ENCODE results near the gene CAMK1. TPM values are rescaled to one million over a fixed set of nuclear protein-coding genes. Genes with fewer than 3 reads are reported as not detected.

CAMK1 gene
- total and polyA plus RNA-seq, 2 donors (not counting 1 experiment from before 2014, with no cell fraction given) = 27.7 to 64.2 TPM

DNA sequence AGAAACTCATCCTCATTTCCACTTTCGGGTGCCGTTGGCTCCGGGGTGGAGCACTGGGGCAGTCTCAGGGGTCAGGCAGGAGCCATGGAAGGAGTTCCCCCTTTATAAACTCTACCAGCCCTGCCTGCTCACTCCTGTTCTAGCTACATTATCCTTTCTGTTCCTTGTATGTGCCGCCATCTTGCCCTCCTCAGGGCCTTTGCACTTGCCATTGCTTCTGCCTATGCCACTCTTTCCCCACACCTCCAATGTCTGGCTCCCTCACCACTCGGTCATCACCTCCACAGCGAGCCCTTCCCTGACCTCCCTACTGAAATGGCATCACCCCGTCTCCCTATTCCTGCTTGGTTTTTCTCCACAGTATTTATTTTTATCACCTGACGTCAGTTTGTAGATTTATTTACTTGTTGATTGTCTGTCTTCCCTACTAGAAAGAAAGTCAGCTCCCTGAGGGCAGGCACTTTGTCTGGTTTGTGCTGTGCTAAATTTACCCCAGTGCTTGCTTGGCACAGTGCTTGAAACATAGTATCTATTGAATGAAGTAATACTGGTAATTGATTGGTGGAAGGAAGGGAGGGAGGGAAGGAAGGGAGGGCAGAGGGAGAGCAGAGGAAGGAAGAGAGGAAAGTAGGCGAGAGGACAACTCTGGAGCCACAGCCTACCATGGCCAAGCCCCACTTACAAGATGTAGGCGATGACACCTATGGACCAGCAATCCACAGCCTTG is 8.8 kb downstream of the CAMK1 start:
- H3K27ac ChIP-seq (ENCODE audit: insufficient read depth, low read length) = no peak overlapping the region
- H3K36me3 ChIP-seq (ENCODE audit: control insufficient read depth, insufficient read depth, low read length) = peaks cover 13% of the 10 kb centered on the region
- no peaks in the 10 kb centered on the region for H3K9me3 ChIP-seq (ENCODE audit: control insufficient read depth, insufficient read depth, low read depth, low read length)
- H4K20me1 ChIP-seq (ENCODE audit: control insufficient read depth, extremely low read depth, insufficient read depth, low read length) = no peaks in the 10 kb centered on the region
- H3K79me2 ChIP-seq (ENCODE audit: control insufficient read depth, insufficient read depth, low read length) = no peaks in the 10 kb centered on the region
- H3K4me1 ChIP-seq (ENCODE audit: control insufficient read depth, extremely low read depth, insufficient read depth, low read length) = no peaks in the 10 kb centered on the region
- H3K4me2 ChIP-seq (ENCODE audit: extremely low read depth, insufficient read depth, low read length) = no peak overlapping the region
- TF ChIP-seq, protein P1, sequence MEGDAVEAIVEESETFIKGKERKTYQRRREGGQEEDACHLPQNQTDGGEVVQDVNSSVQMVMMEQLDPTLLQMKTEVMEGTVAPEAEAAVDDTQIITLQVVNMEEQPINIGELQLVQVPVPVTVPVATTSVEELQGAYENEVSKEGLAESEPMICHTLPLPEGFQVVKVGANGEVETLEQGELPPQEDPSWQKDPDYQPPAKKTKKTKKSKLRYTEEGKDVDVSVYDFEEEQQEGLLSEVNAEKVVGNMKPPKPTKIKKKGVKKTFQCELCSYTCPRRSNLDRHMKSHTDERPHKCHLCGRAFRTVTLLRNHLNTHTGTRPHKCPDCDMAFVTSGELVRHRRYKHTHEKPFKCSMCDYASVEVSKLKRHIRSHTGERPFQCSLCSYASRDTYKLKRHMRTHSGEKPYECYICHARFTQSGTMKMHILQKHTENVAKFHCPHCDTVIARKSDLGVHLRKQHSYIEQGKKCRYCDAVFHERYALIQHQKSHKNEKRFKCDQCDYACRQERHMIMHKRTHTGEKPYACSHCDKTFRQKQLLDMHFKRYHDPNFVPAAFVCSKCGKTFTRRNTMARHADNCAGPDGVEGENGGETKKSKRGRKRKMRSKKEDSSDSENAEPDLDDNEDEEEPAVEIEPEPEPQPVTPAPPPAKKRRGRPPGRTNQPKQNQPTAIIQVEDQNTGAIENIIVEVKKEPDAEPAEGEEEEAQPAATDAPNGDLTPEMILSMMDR (conservative IDR thresholded peaks at IDR 0.05 in 1 of 2, IDR thresholded peaks at IDR 0.05 in 1 of 2; ENCODE audit: low read depth in 1 of 2, low read length in 2 of 2) = no peak
- TF ChIP-seq EZH2 (IDR thresholded peaks at IDR 0.05; ENCODE audit: low read length, missing control alignments) = no peak
- no peak for DNase-seq (ENCODE audit: low read depth in 2 of 2)
- no peak overlapping the region for H3K4me3 ChIP-seq (replicated peaks in 1 of 4; ENCODE audit: control extremely low read depth in 1 of 4, insufficient read depth in 1 of 4, low read depth in 3 of 4, low read length in 4 of 4)
- no peaks in the 10 kb centered on the region for H3K27me3 ChIP-seq (ENCODE audit: control insufficient read depth, insufficient read depth, low read length)
- H2AFZ ChIP-seq (ENCODE audit: low read length) = no peak overlapping the region
- H3K9ac ChIP-seq (ENCODE audit: insufficient read depth, low read length) = no peak overlapping the region

DNA sequence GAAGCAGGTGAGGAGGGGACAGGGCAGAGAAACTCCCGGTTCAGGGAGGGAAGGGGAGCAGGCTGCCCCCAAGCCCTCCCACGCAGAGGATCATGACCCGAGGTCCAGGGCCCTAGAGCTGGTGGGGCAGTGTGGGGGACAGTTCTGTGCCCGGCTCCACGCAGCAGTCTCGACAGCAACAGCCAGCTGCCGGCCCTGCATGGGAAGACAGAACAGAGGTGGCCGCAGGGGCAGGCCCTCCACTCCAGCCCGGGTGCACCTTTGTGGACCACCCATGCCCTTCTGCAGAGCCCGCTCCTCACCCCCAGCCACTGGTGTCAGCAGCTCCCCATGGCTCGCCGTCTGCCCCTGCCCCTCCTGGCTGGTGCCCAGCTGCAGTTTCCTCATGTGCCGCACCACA is 12.3 kb downstream of the CAMK1 start:
- Histone ChIP-seq H2AFZ (ENCODE audit: low read length) (no peak overlapping the region), H3K9ac (ENCODE audit: insufficient read depth, low read length) (no peak overlapping the region), H3K27ac (ENCODE audit: insufficient read depth, low read length) (no peak overlapping the region), H3K4me2 (ENCODE audit: extremely low read depth, insufficient read depth, low read length) (no peak overlapping the region), H3K4me3 (replicated peaks in 1 of 4; ENCODE audit: control extremely low read depth in 1 of 4, insufficient read depth in 1 of 4, low read depth in 3 of 4, low read length in 4 of 4) (no peak overlapping the region), H3K4me1 (ENCODE audit: control insufficient read depth, extremely low read depth, insufficient read depth, low read length) (no peaks in the 10 kb centered on the region), H3K27me3 (ENCODE audit: control insufficient read depth, insufficient read depth, low read length) (no peaks in the 10 kb centered on the region), H3K9me3 (ENCODE audit: control insufficient read depth, insufficient read depth, low read depth, low read length) (no peaks in the 10 kb centered on the region), H3K79me2 (ENCODE audit: control insufficient read depth, insufficient read depth, low read length) (no peaks in the 10 kb centered on the region), H3K36me3 (ENCODE audit: control insufficient read depth, insufficient read depth, low read length) (peaks cover 13% of the 10 kb centered on the region), H4K20me1 (ENCODE audit: control insufficient read depth, extremely low read depth, insufficient read depth, low read length) (no peaks in the 10 kb centered on the region)
- no peak for TF ChIP-seq EZH2 (IDR thresholded peaks at IDR 0.05; ENCODE audit: low read length, missing control alignments)
- TF ChIP-seq, protein P1 (conservative IDR thresholded peaks at IDR 0.05 in 1 of 2, IDR thresholded peaks at IDR 0.05 in 1 of 2; ENCODE audit: low read depth in 1 of 2, low read length in 2 of 2) = no peak
- DNase-seq (ENCODE audit: low read depth in 2 of 2) = no peak

DNA sequence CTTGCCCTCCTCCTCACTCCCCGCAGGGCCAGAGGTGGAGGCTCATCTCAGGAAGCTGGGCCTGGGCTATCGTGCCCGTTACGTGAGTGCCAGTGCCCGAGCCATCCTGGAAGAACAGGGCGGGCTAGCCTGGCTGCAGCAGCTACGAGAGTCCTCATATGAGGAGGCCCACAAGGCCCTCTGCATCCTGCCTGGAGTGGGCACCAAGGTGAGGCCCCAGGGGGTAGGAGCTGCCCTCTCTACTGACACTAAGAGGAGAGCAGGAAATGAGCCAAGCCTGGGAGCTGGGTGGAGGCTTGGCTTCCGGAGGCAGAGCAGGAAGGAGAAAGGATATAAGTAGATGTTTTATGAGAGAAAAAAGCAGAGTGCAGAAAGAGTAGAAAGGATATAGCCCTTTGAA is 15.1 kb downstream of the CAMK1 start:
- no peak overlapping the region for H3K9ac ChIP-seq (ENCODE audit: insufficient read depth, low read length)
- H3K9me3 ChIP-seq (ENCODE audit: control insufficient read depth, insufficient read depth, low read depth, low read length) = no peaks in the 10 kb centered on the region
- DNase-seq (ENCODE audit: low read depth in 2 of 2) = no peak
- peaks cover 11% of the 10 kb centered on the region for H3K79me2 ChIP-seq (ENCODE audit: control insufficient read depth, insufficient read depth, low read length)
- TF ChIP-seq, protein P1 (conservative IDR thresholded peaks at IDR 0.05 in 1 of 2, IDR thresholded peaks at IDR 0.05 in 1 of 2; ENCODE audit: low read depth in 1 of 2, low read length in 2 of 2) = no peak
- TF ChIP-seq EZH2 (IDR thresholded peaks at IDR 0.05; ENCODE audit: low read length, missing control alignments) = no peak
- H2AFZ ChIP-seq (ENCODE audit: low read length) = no peak overlapping the region
- H3K4me3 ChIP-seq (replicated peaks in 1 of 4; ENCODE audit: control extremely low read depth in 1 of 4, insufficient read depth in 1 of 4, low read depth in 3 of 4, low read length in 4 of 4) = no peak overlapping the region
- no peaks in the 10 kb centered on the region for H3K27me3 ChIP-seq (ENCODE audit: control insufficient read depth, insufficient read depth, low read length)
- H3K4me2 ChIP-seq (ENCODE audit: extremely low read depth, insufficient read depth, low read length) = no peak overlapping the region
- no peaks in the 10 kb centered on the region for H4K20me1 ChIP-seq (ENCODE audit: control insufficient read depth, extremely low read depth, insufficient read depth, low read length)
- H3K27ac ChIP-seq (ENCODE audit: insufficient read depth, low read length) = no peak overlapping the region
- H3K36me3 ChIP-seq (ENCODE audit: control insufficient read depth, insufficient read depth, low read length) = peaks cover 20% of the 10 kb centered on the region
- no peaks in the 10 kb centered on the region for H3K4me1 ChIP-seq (ENCODE audit: control insufficient read depth, extremely low read depth, insufficient read depth, low read length)
